Keratinocyte (primary cell): Measurements from ENCODE around the gene DCAF4.

Experiments
- EZH2 ChIP-seq: IDR thresholded peaks from one replicate; pipeline ENCODE4 v1.6.1; 2012; ENCODE audit warnings: inconsistent platforms, mild to moderate bottlenecking, low read length, moderate library complexity
- TF ChIP-seq, protein P1 (sequence below), 3 experiments: IDR thresholded peaks in 1 of 3; conservative IDR thresholded peaks in 1 of 3; optimal IDR thresholded peaks in 1 of 3; 2 replicates in 2 of 3; 3 replicates in 1 of 3; pipeline versions ENCODE3 to v1.5.1; 2011; ENCODE audit warnings: low read length in 3 of 3, mild to moderate bottlenecking in 3 of 3, moderate library complexity in 2 of 3, control low read depth in 1 of 3, inconsistent platforms in 1 of 3; ENCODE audit not compliant: insufficient read depth in 2 of 3; ENCODE audit errors: extremely low read depth in 1 of 3

DNA sequence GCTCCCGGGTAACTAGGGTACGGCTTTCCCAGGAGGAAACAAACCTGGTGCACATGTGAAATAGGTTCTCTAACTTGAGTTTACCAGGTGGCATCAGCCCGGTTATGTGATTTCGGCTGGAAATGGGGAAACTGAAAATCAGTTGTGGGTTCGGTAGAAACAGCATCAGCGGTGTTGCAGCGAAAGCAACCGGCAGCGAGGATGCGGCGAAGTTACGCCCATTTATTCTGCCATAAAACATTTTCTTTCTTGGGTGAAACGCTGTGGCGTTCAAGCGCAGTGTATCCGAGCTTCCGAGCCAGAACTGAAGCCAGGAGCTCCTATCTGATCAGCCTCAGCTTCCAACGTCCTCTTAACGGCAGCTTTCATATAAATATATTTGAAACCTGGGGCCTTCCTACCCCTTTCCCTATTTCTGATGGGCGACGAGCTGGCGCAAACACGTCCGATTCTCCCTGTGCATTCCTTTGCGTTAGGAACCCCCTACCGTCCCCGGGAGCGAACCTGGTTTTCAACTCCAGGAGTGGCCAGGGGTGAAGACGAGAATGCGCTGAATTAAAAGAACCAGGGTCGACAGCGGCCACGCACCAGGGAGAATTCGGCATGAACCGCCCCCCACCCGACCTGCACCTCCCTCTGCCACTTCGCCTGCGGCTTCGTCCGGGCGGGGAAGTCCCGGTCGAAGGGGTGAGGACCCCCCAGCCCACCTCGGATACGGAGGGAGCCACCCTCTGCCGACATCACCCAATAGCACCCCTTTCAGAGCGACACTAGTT, 34.0 kb upstream of the DCAF4 start:
- TF ChIP-seq, protein P1, sequence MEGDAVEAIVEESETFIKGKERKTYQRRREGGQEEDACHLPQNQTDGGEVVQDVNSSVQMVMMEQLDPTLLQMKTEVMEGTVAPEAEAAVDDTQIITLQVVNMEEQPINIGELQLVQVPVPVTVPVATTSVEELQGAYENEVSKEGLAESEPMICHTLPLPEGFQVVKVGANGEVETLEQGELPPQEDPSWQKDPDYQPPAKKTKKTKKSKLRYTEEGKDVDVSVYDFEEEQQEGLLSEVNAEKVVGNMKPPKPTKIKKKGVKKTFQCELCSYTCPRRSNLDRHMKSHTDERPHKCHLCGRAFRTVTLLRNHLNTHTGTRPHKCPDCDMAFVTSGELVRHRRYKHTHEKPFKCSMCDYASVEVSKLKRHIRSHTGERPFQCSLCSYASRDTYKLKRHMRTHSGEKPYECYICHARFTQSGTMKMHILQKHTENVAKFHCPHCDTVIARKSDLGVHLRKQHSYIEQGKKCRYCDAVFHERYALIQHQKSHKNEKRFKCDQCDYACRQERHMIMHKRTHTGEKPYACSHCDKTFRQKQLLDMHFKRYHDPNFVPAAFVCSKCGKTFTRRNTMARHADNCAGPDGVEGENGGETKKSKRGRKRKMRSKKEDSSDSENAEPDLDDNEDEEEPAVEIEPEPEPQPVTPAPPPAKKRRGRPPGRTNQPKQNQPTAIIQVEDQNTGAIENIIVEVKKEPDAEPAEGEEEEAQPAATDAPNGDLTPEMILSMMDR (optimal IDR thresholded peaks at IDR 0.05 in 1 of 3, IDR thresholded peaks at IDR 0.05 in 1 of 3, conservative IDR thresholded peaks at IDR 0.05 in 1 of 3; ENCODE audit: extremely low read depth in 1 of 3, insufficient read depth in 2 of 3, low read length in 3 of 3): peak in 1 of 3 experiments; percentile 9
- TF ChIP-seq EZH2: peak; percentile 85
